ENCODE results near the gene CBL.
"Not testable (repeated sequence)": the region's sequence is repeated elsewhere in the genome, so short reads cannot be mapped to it uniquely, and the experiment has no call there.

CBL gene

DNA sequence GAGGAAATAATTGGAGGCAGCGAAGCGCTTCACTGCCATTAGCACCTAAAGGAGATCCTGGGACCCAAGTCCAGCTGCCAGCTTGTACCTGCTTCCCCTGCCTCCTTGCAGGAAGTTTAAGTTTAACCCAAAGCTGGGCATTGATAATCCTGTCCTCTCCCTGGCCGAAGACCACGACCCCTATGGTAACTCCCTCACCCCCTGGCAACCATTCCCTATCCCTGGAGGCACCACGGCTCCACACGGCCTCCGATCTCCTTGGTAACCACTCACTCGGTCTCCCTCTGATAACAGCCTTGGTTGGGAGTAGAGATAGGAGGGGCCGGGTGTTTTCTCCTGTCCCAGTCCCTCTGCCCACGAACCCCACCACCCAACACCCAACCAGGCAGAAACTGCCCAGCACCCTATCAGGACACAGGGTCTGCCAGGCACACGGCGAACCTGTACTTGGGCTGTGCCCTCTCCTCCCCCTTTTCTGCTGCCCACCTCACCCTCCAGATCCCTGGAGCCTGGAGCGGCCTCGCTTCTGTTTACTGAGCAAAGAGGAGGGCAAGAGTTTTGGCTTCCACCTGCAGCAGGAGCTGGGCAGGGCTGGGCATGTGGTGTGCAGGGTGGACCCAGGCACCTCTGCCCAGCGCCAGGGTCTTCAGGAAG lies 20.0 kb upstream of the CBL start:
- no peak for DNase-seq

DNA sequence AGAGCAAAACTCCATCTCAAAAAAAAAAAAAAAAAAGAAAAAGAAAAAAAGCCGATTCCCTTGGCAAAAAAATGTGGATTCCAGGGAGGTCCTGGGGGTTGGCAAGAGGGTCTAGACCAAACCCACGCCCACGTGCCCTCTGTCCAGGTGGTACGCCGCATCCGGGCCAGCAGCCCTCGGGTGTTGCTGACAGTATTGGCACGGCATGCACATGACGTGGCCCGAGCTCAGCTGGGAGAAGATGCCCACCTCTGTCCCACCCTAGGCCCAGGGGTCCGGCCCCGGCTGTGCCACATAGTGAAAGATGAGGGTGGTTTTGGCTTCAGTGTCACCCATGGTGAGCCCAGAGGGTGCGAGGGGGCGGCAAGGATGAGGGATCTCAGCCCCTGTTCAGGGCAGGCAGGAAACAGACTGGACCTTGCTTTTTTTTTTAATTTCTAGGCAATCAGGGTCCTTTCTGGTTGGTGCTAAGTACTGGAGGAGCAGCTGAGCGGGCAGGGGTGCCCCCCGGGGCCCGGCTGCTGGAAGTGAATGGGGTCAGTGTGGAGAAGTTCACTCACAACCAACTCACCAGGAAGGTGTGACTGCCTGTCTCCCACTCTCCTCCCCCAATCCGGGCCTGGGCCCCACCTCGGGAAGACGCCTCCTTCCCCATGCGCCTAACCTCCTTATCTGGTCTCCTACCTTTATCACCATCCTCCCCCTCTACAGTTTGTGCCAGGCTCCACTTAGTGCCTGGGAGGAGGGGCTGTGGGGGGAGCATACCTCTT lies 18.8 kb upstream of the CBL start:
- DNase-seq, result no peak

DNA sequence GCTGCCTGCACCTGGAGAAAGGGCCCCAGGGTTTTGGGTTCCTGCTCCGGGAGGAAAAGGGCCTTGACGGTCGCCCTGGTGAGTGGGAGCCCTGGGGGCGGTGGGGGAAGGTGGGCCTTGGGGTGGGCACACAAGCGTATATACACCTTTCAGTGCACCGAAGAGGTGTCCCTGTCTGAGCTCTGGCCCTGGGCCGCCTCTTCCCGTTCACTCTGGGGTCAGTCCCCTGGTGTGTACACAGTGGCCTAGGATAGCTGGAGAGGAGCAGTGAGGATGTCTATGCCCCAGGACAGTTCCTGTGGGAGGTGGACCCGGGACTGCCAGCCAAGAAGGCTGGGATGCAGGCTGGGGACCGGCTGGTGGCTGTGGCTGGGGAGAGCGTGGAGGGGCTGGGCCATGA lies 18.1 kb upstream of the CBL start:
- no peak for DNase-seq

DNA sequence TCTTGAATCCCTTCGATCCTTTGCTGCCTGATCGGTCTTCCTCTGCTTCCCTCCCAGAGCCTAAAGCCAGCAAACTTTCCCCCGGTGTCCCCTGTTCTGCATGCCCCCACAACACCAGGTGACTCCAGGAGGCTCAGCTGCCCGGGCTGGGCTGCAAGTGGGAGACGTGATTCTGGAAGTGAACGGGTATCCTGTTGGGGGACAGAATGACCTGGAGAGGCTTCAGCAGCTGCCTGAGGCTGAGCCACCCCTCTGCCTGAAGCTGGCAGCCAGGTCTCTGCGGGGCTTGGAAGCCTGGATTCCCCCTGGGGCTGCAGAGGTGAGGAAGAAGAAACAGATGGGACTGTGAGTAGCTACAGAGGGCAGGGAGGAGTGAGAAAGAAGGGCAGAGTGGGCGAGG lies 17.3 kb upstream of the CBL start:
- DNase-seq, result no peak

DNA sequence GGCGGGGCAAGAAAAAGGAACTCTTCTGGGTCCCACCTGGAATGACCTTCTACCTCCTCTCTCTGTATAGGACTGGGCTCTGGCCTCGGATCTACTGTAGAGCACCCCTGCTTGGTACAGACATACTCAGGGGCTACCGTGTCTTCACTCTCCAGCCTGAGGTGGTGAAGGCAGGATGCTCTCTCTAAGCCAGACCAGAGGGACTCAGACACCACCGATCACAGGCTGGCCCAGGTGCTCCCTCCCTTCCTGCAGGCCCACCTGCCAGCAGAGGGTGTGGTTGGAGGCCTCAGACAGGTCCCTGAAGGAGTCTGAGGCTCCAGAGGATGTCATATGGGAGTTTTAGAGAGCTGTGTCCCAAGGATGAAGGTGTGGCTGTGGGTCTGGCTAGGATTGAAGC lies 16.7 kb upstream of the CBL start:
- DNase-seq, result no peak

DNA sequence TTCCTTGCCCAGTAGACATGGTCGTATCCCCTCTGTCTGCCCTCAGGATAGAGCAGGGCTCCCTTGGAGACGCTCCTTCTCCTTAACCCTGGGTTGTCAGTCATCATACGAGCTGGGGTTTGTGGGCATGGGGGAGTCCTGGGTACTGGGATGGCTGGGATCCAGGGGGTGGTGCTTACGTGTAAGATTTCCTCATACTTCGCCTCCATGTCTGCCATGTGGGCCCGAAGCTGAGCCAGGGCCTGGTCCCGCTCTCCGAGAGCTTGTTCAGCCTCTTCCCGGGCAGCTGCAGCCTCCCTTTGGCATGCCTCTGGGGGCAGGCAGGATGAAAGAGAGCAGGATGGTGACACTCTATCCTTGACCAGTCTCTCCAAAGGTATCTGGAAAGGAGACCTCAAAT lies 15.6 kb upstream of the CBL start:
- no peak for DNase-seq

DNA sequence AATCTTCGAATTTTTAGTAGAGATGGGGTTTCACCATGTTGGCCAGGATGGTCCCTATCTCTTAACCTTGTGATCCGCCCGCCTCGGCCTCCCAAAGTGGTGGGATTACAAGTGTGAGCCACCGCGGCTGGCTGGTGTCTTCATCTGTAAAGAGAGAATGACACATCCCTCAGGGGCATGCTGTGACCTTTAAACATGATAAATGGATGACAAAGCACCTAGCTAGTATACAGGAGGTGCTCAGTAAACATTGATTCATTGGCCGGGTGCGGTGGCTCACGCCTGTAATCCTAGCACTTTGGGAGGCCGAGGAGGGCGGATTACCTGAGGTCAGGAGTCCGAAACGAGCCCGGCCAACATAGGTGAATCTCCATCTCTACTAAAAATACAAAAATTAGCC lies 14.9 kb upstream of the CBL start:
- not testable (repeated sequence) for DNase-seq

DNA sequence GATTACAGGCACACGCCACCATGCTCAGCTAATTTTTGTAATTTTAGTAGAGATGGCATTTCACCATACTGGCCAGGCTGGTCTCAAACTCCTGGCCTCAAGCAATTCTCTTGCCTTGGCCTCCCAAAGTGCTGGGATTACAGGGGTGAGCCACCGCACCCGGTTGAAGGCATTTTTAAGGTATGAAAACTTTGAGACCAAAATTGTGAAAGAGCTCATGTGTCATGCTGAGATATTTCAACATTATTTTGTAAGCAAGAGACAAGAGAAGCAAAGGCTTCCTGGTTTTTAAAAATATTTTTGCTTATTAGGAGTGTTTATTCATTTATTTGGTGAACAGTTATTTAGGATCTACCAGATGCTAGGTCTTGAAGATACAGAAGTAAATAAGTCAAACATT lies 14.0 kb upstream of the CBL start:
- no peak for DNase-seq

DNA sequence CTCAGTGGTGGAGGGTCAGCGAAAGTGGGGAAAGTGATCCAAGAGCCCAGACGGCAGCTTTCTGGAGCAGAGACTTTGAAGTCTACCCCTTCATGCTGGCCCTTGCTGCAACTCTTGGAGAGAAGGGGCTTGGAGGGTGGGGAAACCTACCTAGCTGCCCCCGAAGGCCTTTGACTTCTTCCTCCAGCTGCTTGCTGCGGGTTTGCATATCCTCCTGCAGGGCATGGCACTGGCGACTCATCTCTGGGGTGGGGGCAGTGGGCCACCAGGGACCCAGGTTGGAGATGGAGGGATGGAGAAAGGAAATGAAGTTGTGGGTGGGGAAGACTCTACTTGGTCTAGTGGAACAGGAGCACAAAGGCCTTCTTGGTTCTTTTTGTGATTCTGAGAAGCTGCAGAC lies 13.1 kb upstream of the CBL start:
- DNase-seq, result no peak

DNA sequence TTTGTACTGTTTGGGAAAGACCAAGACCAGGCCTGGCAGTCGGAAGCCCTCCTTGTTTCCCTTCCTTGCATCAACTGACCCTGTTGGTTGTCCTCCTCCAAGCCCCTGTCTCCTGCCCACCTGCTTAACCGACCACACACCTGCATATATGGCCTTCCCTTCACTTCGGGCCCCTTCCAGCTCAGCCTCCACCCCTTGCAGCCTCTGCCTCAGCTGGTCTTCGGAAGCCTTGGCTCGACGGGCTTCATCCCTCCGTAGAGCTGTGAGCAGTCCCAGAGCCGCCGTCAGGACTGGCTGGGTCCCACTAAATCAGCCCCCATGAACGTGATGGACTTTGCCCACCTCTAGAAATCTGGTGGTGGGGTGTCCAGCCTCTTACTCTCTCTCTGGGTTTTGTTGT lies 12.5 kb upstream of the CBL start:
- DNase-seq, result no peak

DNA sequence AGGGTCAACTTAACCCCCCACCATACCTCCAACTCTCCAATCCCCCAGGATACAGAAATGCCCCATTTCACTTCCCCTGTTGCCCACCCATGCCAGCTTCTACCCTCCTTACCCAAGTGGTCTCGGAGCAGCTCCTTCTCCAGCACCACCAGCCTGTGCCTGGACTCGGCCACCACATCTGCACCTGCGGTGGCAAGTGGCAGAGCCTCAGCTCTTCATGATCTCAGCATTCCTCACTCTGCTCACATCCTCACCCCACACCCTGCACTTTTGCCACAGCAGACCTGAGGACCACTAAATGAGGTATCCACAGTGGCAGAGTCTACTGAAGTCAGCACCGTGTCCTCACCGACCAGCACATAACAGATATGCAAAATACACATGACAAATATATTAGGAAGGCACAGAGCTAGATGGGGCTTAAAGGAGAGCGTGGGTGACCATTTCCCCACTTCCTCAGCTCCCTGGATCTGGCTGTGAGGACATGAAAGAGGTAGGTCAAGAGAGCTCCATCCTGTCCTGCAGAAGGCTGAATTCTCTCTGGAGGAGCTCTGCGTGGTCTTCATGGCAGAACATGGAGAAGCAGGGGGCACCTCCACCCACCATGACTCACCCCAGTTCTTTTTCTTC lies 11.2 kb upstream of the CBL start:
- DNase-seq, result no peak

DNA sequence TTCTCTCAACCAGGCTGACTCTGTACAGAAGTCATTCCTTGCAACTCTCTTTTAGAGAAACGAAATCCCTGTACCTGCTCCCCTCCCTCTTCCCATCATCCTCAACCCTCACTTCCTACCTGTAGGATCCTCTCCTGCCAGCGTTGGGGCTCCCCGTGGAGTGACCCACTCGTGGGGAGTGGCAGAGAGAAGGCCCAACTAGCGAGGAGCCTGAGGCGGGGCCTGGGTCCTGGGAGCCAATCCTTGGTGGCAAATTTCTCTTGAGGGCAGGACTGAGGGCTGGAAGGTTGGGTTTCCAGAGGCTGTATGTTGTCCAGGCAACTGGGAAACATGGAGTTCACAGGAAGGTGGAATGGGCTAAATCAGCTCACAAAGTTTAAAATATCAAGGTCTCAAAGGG lies 10.5 kb upstream of the CBL start:
- DNase-seq, result no peak

DNA sequence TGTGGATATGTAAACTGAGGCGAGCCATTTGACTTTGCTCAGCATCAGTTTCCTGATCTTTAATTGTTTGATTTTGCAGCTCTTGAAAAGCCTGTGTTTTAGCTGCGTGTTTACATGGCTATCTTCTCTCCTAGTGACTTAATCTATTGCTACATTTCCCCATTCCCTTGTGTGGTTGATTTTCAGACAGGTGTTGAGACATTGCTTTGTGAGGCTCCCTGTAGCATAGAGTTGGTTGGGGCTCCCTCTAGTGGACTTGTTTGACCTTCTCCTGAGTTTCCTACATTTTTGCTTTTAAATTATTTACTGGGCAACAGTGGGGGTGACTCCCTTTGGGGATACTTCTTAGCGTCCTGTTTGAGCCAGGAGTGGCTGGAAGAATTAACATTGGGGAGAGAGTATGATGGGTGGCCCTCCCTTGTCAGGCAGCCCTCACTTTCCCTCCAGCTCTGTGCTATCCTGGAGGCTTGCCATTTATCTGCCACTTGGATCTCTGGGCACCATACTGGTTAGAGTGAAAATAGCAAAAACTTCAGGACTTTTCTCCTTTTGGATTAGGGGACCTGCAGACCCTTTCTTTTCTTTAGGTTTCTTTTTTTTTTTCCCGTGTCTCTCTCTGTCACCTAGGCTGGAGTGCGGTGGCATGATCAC lies 9.2 kb upstream of the CBL start:
- peak; percentile 78 to 85 for DNase-seq

DNA sequence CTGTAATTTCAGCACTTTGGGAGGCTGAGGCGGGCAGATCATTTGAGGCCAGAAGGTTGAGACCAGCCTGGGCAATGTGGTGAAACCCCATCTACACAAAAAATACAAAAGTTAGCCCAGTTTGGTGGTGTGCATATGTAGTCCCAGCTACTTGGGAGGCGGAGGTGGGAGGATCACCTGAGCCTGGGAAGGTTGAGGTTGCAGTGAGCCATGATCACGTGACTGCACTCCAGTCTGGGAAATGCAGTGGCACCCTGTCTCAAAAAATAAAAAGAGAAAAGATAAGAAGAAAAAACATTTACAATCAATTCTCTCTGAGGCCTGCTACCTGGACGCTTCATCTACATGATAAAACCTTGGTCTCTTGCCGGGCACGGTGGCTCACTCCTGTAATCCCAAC lies 7.2 kb upstream of the CBL start:
- no peak for DNase-seq

DNA sequence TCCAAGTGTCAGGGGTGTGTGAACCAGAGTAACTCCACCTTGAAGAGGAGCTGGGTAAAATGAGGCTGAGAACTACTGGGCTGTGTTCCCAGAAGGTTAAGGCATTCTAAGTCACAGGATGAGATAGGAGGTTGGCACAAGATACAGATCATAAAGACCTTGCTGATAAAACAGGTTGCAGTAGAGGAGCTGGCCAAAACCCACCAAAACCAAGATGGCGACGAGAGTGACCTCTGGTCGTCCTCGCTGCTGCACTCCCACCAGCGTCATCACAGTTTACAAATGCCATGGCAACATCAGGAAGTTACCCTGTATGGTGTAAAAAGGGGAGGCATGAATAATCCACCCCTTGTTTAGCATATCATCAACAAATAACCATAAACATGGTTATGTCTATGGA lies 4.9 kb upstream of the CBL start:
- DNase-seq, result not testable (repeated sequence)

DNA sequence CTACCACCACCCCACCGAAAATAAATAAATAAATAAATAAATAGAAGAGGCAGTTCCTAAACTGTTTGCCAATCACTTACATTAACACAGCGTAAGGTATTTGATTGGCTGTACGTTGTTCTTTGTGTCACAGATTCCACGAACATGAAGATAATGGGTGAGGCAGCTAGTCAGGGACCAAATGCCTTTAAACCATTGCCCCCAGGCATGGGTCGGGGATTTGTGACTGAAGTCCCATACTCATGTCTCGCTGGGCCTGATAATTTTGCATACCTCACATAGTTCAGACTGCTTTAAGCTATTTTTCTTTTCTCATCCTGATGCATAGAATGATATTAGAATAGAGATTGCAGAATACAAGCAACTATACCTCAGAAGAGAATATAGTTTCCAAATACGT lies 3.6 kb upstream of the CBL start:
- DNase-seq, result no peak

DNA sequence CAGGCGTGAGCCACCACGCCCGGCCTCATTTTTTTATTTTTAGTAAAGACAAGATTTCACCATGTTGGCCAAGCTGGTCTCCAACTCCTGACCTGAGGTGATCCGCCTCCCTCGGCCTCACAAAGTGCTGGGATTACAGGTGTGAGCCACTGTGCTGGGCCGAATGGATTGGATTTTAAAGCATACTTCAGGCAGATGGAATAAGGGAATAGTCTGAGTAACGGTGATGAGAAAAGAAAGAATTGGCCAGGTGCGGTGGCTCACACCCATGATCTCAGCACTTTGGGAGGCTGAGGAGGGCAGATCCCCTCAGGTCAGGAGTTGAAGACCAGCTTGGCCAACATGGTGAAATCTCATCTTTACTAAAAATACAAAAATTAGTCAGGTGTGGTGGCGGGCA lies 2.1 kb upstream of the CBL start:
- DNase-seq, result no peak

DNA sequence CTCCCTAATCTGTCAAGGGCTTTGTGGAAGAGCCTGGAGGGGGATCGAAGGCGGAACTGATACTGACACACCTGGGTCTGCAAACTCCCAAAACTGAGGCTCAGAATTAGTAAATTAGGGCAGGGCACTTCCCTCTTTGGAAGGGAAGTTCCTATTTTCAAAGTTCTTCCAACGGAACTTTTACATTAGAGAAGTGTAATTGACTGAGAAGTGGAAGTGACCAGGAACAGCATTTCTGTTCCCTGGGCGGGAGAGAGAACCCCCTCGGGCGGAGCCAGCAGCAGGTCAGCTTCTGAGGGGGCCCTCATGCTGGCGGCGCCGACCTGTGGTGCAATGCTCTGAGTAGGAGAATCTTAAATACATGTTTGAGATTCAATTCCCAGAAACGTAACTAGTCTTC lies 1.1 kb upstream of the CBL start:
- DNase-seq, result peak; percentile 3 to 17

DNA sequence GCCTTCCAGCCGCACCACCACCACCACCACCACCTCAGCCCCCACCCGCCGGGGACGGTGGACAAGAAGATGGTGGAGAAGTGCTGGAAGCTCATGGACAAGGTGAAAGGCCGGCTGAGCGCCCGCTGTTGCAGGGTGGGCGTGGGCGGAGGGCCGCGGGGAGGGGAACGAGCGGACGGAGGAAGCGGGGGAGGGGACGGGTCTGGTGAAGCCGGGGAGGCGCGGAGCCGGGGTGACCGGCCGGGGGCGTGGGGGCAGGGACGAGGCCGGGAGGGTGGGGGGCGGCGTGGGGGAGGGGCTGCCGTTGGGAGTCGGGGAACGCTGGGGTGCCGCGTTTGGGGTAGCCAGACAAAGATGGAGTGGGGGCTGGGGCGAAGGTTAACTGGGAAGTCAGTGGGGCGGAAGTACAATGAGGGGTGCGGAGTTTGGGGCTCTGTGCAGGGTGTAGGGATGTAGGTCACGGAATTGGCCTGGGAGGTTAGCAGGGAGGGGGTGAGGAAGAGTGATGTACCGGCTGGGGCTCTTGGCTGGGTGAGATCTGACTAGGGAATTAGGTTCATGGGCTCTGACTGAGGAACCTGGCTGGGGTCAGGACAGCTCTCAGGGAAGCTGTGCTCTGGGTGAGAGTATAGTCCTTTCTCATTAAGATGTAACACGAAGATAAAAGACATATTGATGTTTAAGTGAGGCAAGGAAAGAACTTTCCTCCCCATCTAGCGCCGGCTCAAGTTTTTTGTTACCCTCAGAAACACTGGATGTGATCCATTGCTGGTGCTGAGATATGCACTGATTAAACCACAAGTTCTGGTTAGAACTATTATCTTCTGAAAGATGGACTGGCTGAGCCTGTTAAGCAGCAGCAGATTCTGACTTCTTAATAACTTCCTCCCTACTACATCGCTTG lies 624 bp downstream of the CBL start:
- peak; percentile 37 to 55 for DNase-seq

DNA sequence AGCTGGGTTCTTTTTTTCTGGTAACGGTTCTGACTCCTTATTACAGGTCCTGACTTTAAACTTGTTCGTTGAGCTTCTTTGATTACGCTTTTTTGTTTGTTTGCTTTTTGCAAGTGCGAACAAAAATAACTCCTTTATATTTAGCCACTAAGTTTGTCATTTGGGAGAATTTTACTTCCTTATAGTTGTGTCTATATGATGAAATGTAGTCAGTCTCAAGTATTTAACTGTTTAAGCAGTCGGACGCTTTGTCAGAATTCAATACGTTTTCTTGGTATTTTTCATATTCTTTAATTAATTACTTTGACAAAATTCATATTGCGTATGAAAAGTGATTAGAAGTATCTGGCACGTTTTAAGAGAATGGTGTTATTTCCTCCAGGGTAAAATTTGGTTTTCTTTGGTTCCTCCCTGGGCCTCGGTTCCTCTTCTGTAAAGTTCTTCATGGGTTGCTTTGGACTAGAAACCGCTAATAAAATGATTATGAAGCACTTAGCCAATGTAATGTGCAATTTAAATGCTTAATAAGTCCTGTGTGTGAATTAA lies 1.3 kb downstream of the CBL start:
- no peak for DNase-seq

DNA sequence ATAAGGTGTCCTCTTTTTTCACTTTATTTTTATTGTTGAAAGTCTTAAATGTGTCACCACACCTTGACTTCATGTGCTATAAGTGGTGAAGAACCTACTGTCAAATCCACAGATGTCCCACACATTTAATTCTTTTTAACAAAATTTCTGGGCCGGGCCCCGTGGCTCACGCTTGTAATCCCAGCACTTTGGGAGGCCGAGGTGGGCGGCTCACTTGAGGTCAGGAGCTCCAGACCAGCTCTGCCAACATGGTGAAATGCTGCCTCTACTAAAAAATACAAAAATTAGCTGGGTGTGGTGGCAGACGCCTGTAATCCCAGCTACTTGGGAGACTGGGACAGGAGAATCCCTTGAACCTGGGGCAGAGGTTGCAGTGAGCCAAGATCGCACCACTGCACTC lies 3.0 kb downstream of the CBL start:
- DNase-seq, result no peak

DNA sequence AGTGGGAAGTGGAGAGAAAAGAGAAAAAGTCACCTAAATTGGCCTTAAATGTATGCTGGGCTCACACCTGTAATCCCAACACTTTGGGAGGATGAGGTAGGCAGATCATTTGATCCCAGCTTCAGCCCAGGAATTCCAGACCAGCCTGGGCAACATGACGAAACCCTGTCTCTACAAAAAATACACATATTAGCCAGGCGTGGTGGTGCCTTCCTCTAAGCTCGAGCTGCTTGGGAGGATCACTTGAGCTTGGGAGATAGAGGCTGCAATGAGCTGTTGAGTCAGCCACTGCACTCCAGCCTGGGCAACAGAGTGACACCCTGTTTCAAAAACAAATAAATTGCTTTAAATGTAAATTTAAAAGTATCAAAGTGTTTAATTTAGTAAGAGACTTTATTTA lies 3.9 kb downstream of the CBL start:
- DNase-seq, result no peak
